HG03066 (cell line): ENCODE data around the gene MAP4K4.
"Not testable (repeated sequence)": the region's sequence is repeated elsewhere in the genome, so short reads cannot be mapped to it uniquely, and the experiment has no call there.

Source experiments
- ATAC-seq: cut with Tn5 transposase; IDR thresholded peaks from one replicate; pipeline ENCODE4 v1.9.1; 2021; ENCODE audit warnings: low read depth; ENCODE audit not compliant: unreplicated experiment

MAP4K4 gene

DNA sequence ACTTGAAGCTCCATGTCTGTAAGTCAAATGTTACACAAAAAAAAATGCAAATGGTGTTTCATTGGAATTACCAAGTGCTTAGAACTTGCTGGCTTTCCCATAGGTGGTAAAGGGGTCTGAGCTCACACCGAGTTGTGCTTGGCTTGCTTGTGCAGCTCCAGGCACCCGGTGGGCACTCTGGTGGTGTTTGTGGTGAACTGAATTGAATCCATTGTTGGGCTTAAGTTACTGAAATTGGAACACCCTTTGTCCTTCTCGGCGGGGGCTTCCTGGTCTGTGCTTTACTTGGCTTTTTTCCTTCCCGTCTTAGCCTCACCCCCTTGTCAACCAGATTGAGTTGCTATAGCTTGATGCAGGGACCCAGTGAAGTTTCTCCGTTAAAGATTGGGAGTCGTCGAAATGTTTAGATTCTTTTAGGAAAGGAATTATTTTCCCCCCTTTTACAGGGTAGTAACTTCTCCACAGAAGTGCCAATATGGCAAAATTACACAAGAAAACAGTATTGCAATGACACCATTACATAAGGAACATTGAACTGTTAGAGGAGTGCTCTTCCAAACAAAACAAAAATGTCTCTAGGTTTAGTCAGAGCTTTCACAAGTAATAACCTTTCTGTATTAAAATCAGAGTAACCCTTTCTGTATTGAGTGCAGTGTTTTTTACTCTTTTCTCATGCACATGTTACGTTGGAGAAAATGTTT, 196.3 kb downstream of the MAP4K4 start:
- ATAC-seq = no peak

DNA sequence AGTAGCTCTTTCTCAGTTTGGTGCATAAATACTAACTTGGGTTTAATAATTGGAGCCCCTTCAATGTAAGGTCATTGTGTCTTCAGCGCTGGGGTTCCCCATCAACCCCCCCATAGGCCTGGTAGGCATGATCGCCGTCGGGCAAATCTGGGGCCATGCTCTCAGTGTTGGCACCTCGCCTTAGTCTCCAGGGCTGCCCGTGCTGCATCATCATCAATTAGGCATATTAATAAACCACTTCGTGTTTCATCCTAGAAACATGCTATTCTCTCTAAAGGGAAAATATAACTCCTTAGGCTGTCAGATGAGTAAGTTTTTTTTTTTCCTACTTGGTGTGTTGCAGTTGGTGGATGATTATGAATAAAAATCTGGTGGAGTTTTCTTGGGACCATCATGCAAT, 197.5 kb downstream of the MAP4K4 start:
- ATAC-seq = no peak

- ATAC-seq = no peak
Measured at GRCh38 chr2:101895819-101896322, 198.4 kb downstream of the MAP4K4 start.

- no peak for ATAC-seq
Measured at GRCh38 chr2:101897301-101897700, 199.8 kb downstream of the MAP4K4 start.

DNA sequence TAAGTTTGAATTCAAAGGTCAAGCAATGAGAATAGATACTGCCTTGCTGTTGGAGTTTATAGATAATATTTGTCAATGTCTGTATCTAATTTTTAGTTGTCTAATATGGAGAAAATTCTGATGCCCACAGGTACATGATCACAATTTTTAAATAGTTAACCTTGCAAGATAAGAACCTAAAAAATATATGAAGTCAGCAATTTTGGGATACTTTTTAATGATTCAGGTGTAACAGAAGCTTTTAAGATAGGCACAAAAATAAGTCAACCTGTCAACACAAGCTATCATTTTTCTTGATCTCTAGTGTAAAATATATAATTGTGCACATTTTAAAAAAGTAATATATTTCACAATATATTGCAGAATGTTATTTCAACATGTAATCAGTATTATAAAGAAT, 201.8 kb downstream of the MAP4K4 start:
- ATAC-seq = no peak

DNA sequence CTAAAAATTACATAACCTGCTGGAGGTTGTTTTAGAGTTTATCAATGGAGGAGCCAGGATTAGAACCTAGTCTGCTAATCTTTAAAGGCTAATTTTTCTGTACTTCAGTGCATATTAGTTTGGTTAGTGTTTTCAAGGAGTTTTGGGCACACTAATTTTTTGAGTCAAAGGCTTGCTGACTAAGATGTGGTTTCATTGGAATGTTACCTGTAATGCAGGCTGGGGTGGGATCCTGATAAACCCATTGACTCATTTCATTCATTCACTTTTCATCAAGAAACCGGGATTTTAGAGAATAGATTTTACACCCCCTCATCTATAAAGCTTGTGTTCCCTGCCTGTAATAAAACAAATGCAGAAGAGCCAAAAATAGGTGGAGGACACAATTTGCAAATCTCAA, 202.4 kb downstream of the MAP4K4 start:
- no peak for ATAC-seq

DNA sequence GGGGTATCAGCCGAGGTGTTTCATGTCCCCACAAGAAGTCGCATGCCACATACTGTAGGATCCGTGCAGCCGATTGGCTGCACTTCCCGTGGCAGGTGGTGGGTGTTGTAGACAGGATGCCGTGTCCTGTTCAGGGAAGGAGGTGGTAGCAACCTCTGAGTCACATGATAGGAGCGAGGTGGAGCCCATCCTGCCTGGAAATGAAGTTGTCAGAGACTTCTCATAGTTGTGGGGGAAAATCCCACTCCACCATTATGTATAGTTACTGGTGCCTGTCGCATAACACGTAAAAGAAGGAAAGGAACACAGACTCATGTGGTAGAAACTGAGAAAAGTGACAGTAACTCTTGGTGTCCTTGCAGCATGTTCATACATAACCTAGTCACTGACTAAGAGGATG, 202.9 kb downstream of the MAP4K4 start:
- ATAC-seq = no peak

DNA sequence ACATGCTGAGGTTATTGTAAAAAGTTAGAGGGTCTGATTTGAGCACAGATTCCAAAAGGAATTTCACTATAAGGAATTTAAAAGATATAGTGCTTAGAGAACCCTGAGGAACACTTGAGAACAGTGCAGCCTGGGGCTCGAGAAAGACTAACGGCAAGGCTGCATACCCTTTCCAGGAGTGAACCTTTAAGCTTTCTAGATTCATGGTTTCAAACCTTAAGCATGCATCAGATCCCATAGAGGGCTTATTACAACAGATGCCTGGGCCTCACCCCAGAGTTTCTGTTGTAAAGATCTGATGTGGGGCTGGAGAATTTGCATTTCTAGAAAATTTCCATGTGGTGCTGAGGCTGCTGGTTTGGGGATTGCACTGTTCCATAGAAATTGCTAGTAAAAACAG, 203.7 kb downstream of the MAP4K4 start:
- no peak for ATAC-seq

DNA sequence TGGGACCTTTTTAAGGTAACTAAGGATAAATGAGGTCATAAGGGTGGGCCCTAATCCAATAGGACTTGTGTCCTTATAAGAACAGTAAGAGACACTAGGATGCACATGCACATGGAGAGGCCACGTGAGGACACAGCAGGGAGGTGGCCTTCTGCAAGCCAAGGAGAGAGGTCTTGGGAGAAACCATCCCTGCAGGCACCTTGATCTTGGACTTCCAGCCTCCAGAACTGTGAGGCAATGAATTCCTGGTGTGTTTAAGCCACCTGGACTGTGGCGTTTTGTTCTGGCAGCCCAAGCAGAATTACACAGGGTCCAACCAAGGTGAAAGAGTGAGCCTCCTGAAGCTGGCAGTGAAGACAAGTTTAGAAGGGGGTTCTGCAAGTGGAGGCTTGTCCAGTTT, 204.7 kb downstream of the MAP4K4 start:
- ATAC-seq = no peak

GRCh38 chr2:101904916-101905315, 207.4 kb downstream of the MAP4K4 start:
- ATAC-seq = no peak

DNA sequence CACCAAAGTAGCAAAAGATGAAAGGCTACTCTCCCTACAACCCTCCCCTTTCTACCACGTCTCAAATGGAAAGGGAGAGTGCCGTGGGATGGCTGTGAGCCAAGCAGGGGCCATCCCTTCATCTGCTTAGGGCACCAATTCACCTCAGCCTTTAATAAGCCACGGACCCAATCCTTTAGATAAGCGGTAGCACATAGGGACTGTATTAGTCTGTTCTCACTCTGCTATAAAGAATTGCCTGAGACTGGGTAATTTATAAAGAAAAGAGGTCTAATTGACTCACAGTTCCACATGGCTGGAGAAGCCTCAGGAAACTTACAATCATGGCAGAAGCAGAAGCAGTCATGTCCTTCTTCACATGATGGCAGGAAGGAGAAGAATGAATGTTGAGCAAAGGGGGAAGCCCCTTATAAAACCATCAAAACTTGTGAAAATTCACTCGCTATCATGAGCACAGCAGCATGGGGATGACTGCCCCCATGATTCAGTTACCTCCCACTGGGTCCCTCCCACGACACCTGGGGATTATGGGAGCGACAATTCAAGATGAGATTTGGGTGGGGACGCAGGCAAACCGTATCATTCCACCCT, 208.3 kb downstream of the MAP4K4 start:
- ATAC-seq = no peak

DNA sequence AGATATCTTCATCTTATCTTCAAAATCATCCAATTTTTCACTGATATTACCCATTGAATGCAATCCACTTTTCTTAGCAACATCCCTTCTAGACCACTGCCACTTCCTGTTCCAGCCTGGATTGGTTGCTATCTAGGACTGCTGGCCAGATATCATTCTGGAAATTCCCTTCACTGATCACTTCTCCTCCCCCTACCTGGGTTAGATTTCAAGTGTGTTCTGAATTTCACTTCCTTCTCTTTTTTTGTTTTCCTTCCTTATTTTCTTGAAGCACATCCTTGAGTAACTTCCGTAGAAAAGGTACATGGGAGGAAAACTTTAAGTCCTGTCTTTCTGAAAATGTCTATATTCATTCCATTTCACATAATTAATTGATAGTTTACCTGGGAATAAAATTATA, 212.3 kb downstream of the MAP4K4 start:
- no peak for ATAC-seq

DNA sequence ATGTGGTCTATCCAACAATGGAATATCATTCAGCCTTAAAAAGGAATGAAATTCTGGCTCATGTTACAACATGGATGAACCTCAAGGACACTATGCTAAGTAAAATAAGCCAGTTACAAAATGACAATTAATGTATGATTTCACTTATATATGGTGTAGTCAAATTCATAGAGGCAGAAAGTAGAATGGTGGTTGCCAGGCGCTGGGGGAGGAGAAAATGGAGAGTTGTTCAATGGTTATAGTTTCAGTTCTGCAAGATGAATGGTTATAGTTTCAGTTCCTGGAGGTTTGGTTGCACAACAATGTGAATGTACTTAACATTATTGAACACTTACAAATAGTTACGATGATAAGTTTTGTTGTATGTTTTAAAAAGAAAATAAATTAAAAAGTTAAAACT, 215.0 kb downstream of the MAP4K4 start:
- ATAC-seq = peak; percentile 92

DNA sequence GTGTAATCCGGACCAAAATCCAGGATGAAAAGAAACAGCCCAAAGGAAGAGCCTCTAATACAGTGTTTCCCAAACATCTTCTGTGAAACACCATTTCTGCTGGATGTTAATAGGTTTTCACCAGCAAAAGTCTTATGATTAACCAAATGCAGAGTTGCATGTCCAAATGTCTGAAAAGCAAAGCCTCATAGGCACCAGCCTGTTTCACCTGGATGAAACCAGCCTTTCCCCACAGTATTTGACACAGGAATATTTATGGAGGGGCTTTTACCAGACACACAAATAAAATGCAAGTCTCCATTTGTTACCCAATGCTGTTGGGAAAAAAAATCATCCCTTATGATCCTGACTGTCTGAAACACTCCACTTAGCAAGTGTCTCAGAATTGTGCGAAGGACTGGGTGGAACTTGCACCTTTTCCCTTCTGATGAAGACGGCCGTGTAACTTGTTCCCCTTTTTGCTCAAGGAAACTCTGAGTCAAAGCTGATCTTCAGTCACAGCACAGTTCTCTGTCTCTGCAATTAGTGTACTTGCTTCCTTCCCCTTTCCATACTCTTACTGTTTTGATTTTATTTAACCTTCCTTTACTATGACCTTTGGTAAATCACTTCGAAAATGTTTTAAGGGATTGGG, 223.9 kb downstream of the MAP4K4 start:
- ATAC-seq = no peak

GRCh38 chr2:101921953-101922325, 224.4 kb downstream of the MAP4K4 start:
- ATAC-seq = no peak

DNA sequence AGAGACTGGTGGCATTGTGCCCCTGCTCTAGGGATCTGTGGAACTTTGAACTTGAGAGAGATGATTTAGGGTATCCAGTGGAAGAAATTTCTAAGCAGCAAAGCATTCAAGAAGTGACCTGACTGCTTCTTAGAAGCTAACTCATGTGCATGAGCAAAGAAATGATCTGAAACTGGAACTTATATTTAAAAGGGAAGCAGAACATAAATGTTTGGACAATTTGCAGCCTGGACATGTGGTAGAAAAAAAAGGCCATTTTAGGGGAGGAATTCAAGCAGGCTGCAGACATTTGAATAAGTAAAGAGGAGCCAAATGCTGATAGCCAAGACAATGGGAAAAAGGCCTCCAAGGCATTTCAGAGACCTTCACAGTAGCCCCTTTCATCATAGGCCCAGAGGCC, 226.8 kb downstream of the MAP4K4 start:
- ATAC-seq = not testable (repeated sequence)

DNA sequence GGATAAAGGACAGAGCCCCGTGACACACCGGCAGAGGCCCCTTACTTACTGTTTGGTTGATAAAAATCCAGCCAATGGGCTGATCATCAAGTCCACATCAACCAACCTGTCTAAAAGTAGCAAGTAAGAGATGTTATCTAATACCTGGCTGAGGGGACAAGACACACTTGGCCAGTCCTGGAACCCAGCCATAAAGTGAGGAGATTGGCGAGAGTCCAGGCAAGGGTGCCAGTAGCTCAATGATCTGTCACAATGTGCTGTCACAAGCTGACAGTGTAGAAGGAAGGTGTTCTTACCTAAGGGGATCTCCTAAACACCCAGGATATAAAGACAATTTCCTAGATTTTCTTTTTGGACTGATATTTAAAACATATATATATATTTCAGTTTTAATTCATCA, 232.5 kb downstream of the MAP4K4 start:
- no peak for ATAC-seq

- ATAC-seq = no peak
Measured at GRCh38 chr2:101930847-101931246, 233.3 kb downstream of the MAP4K4 start.

- no peak for ATAC-seq
Measured at GRCh38 chr2:101931402-101931801, 233.9 kb downstream of the MAP4K4 start.

DNA sequence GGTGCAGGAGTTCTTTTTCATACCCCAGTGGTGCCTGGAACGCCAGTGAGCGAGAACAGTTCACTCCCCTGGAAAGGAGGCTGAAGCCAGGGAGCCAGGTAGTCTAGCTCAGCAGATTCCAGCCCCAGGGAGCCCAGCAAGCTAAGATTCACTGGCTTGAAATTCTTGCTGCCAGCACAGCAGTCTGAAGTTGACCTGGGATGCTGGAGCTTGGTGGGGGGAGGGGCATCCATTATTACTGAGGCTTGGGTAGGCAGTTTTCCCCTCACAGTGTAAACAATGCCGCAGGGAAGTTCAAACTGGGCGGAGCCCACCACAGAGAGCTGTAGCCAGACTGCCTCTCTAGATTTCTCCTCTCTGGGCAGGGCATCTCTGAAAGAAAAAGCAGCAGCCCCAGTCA, 238.3 kb downstream of the MAP4K4 start:
- not testable (repeated sequence) for ATAC-seq

DNA sequence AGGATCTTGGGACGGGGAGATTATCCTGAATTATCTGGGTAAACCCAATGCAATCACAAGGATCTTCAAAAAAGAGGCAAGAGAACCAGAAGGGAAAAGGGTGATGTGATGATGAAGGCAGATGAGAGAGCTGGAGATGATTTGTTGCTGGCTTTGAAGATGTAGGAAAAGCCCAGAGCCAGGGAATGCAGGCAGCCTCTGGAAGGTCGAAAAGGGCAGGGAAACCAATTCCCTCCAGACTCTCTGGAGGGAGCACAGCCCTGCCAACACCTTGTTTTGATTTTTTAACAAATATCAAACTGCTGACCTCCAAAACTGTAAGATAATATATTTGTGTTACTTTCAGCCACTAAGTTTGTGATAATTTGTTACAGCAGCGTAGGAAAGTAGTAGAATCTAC, 245.3 kb downstream of the MAP4K4 start:
- ATAC-seq = no peak
